HG03064 (cell line): ENCODE data around the gene VWDE.
"Not testable (repeated sequence)": the region's sequence is repeated elsewhere in the genome, so short reads cannot be mapped to it uniquely, and the experiment has no call there.

Experiments used
- ATAC-seq: cut with Tn5 transposase; IDR thresholded peaks from one replicate; pipeline ENCODE4 v1.9.1; 2021; ENCODE audit warnings: low read depth; ENCODE audit not compliant: unreplicated experiment

VWDE gene

GRCh38 chr7:12403287-12404181 is at the start of gene VWDE:
VWDE (minus strand) TSS chr7:12403865; CDS start chr7:12403716, 149 bp downstream.
- ATAC-seq = no peak

DNA sequence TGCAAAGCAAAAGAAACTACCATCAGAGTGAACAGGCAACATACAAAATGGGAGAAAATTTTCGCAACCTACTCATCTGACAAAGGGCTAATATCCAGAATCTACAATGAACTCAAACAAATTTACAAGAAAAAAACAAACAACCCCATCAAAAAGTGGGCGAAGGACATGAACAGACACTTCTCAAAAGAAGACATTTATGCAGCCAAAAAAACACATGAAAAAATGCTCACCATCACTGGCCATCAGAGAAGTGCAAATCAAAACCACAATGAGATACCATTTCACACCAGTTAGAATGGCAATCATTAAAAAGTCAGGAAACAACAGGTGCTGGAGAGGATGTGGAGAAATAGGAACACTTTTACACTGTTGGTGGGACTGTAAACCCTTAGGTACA is 49.5 kb upstream of the VWDE start:
- ATAC-seq = not testable (repeated sequence)

- ATAC-seq = no peak
These were observed 47.0 kb upstream of the VWDE start for GRCh38 chr7:12450615-12451014.

DNA sequence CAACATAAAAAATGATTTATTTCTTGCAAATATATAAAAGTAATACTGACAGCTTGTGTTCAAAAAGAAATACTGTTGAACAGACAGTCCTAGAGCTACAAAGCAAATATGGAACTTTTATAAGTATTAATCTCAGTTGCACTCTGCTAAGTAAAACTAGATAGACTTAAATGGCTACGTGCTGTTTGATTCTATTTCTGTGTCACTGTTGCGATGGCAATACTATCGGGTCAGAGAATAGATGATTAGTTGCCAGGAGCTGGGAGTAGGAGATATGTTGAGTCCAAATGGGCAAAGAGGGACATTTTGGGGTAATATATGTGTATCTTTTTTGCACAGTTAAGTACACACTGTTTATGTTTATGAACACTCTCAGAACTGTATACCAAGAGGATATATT is 41.1 kb upstream of the VWDE start:
- no peak for ATAC-seq

- no peak for ATAC-seq
These were observed 36.6 kb upstream of the VWDE start for GRCh38 chr7:12440229-12440628.

- no peak for ATAC-seq
These were observed 33.4 kb upstream of the VWDE start for GRCh38 chr7:12436896-12437535.

DNA sequence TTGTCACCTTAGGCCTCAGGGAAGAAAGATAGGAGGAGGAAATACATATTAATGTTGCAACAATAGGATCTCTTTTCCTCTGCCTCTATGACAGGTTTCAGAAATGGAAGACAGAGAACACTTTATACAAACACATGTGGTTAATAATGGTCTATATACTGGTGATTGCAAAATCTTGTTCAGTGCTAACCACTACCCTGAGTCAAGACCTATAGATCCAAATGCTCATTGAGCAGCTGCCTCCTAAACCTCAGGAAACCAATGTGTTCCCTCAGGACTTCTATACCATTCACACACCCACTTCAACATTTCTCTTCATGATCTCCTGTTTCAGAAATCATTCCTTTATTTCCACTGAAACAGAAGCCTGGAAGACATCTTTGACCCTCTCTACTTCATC is 32.5 kb upstream of the VWDE start:
- ATAC-seq = no peak

GRCh38 chr7:12434012-12434642 is 30.5 kb upstream of the VWDE start:
- ATAC-seq = no peak

- ATAC-seq = no peak
These were observed 28.4 kb upstream of the VWDE start for GRCh38 chr7:12431886-12432556.

GRCh38 chr7:12425311-12425710 is 21.6 kb upstream of the VWDE start:
- ATAC-seq = no peak

- no peak for ATAC-seq
These were observed 20.5 kb upstream of the VWDE start for GRCh38 chr7:12423997-12424745.

DNA sequence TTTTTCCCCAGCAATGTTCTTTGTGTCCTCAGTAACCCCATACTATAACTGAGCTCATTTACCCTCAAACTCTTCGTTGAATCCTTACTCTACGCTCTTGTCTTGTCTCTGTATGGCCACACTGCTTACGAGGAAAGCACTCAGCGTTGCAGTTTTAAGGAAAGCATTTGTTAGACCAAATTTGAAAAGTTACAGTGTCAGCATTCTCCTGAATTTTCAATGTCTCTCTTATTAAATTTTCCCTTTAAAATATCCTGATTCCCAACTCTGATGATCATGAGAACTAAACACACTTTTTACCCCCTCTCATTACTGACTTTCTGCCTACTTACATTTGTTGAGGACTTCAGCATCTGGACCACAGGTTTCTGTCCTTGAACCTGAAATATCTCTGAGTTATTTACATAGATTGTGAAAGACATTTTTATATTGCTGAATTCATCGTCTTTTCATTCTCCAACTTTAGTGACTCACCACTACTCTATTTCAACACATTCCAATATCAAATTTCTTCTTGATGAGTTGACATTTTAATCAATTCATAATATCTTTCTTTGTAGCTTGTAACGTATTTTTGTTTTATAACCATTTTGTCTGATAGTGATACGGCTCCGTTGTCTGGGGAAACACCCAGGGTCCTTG is 19.8 kb upstream of the VWDE start:
- ATAC-seq = no peak

DNA sequence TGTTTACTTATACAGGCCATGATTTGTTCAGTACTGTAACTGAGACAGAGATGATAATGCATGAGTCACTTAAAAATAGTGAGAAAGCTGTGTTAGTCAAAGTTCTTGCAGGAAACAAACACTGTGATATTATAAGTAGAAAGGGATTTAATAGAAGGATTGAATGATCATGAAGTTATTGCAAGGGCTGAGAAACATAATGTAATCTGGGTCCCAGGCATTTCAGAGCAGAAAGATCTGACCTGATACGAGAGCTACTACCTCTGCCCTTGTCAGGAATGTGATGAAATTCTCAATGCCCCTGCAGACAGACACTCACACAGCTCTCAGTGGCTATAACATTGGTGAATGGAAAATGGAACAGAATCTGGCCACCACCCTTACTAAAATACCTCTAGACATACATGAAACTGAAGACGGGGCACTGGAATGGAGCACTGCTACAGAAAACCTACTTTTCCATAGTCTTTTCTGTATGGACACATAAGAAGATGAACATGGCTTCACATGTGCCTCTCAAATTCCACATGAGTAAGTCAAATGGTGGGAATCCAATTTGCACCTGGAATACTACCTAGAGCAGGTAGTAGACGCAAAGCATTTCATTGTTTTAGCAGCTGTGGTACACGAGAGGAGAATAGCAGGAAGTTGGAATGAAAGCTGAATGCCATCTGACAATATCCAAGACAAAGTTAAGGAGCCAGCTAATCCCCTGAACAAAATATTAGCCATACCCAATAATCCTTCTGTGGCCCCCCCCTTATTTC is 19.1 kb upstream of the VWDE start:
- ATAC-seq = no peak

GRCh38 chr7:12418452-12418851 is 14.8 kb upstream of the VWDE start:
- ATAC-seq = no peak

DNA sequence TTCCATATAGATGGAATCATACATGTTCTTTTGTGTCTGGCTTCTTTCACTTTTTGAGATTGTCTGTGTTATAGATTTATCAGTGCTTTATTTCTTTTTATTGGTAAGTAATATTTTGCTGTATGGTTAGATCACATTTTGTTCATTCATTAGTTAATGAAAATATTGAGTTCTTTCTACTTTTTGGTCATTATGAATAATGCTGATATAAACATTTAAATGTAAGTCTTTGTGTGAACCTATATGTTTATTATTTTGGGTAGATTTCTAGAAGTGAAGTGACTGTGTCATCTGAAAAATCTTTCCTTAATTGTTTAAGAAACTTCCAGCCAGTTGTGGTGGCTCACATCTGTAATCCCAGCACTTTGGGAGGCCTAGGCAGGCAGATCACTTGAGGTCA is 11.4 kb upstream of the VWDE start:
- ATAC-seq = no peak

GRCh38 chr7:12412407-12412806 is 8.7 kb upstream of the VWDE start:
- ATAC-seq = no peak

DNA sequence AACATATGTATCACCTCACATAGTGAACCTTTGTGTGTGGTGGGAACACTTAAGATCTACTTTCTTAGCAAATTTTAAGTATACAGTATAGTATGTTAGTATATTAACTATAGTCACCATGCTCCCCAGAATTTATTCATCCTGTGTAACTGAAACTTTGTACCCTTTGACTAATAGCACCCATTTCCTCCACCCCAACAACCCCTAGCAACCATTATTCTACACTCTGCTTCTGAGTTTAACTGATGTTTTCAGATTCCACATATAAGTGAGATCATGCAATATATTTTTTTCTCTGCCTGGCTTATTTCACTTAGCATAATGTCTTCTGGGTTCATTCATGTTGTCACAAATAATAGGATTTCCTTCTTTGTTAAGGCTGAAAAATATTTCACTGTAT is 6.9 kb upstream of the VWDE start:
- ATAC-seq = no peak

- ATAC-seq = no peak
These were observed 5.5 kb upstream of the VWDE start for GRCh38 chr7:12409097-12409711.

- ATAC-seq = not testable (repeated sequence)
These were observed 4.0 kb upstream of the VWDE start for GRCh38 chr7:12407652-12408051.
